Left forelimb (tissue), 1 donor: ENCODE data around the gene OSBPL9.

Experiments used
- DNase-seq: peaks from one replicate; pipeline ENCODE4 v3.0.0-alpha.2; 2018; ENCODE audit warnings: low spot score

The OSBPL9 gene

GRCh38 chr1:51616903-51617708 is at the start of gene OSBPL9:
OSBPL9 (plus strand) TSS chr1:51617092; CDS start chr1:51617111, 19 bp downstream.
- DNase-seq, result peak; percentile 98

- DNase-seq, result no peak
Observed at GRCh38 chr1:51567653-51568052, 49.2 kb upstream of the OSBPL9 start.

GRCh38 chr1:51568231-51568935 is 48.5 kb upstream of the OSBPL9 start:
- DNase-seq, result no peak

GRCh38 chr1:51569284-51570062 is 47.4 kb upstream of the OSBPL9 start:
- no peak for DNase-seq

GRCh38 chr1:51570063-51570710 is 46.7 kb upstream of the OSBPL9 start:
- DNase-seq, result no peak

GRCh38 chr1:51572365-51572764 is 44.5 kb upstream of the OSBPL9 start:
- DNase-seq, result no peak

- DNase-seq, result no peak
Observed at GRCh38 chr1:51574796-51575195, 42.1 kb upstream of the OSBPL9 start.

GRCh38 chr1:51575406-51576084 is 41.3 kb upstream of the OSBPL9 start:
- no peak for DNase-seq

GRCh38 chr1:51576085-51576444 is 40.8 kb upstream of the OSBPL9 start:
- no peak for DNase-seq

GRCh38 chr1:51576923-51577322 is 40.0 kb upstream of the OSBPL9 start:
- DNase-seq, result no peak

GRCh38 chr1:51578383-51579109 is 38.3 kb upstream of the OSBPL9 start:
- DNase-seq, result no peak

GRCh38 chr1:51581238-51581637 is 35.7 kb upstream of the OSBPL9 start:
- DNase-seq, result no peak

GRCh38 chr1:51583532-51583931 is 33.4 kb upstream of the OSBPL9 start:
- no peak for DNase-seq

- no peak for DNase-seq
Observed at GRCh38 chr1:51584021-51584420, 32.9 kb upstream of the OSBPL9 start.

- no peak for DNase-seq
Observed at GRCh38 chr1:51592711-51593110, 24.2 kb upstream of the OSBPL9 start.

GRCh38 chr1:51594716-51595115 is 22.2 kb upstream of the OSBPL9 start:
- DNase-seq, result no peak

- DNase-seq, result no peak
Observed at GRCh38 chr1:51600529-51600928, 16.4 kb upstream of the OSBPL9 start.

GRCh38 chr1:51600965-51601364 is 15.9 kb upstream of the OSBPL9 start:
- DNase-seq, result no peak

- DNase-seq, result no peak
Observed at GRCh38 chr1:51605961-51606723, 10.8 kb upstream of the OSBPL9 start.

- no peak for DNase-seq
Observed at GRCh38 chr1:51607681-51608095, 9.2 kb upstream of the OSBPL9 start.
